Mesendoderm (in vitro differentiated cells): ENCODE results near the gene TRIM6.

Experiments
- DNase-seq: peaks from one replicate; pipeline ENCODE4 v3.0.0; 2013
- H2AK5ac ChIP-seq: 2 replicates; pipeline ENCODE4 v1.6.1; 2013; ENCODE audit warnings: low read length, inconsistent platforms
- H2BK120ac ChIP-seq: 2 replicates; pipeline ENCODE4 v1.6.1; 2013; ENCODE audit warnings: low read depth, mild to moderate bottlenecking, low read length, moderate library complexity, mixed read lengths
- H2BK15ac ChIP-seq: replicated peaks from 2 replicates; pipeline ENCODE4 v1.6.1; 2013; ENCODE audit warnings: low read depth, mild to moderate bottlenecking, moderate library complexity
- H2BK5ac ChIP-seq: 2 replicates; pipeline ENCODE4 v1.6.1; 2013; ENCODE audit warnings: low read length, inconsistent platforms
- H3K18ac ChIP-seq: 2 replicates; pipeline ENCODE4 v1.6.1; 2013; ENCODE audit warnings: mild to moderate bottlenecking, low read length, mixed read lengths
- H3K23ac ChIP-seq: one replicate; pipeline ENCODE4 v1.6.1; 2013; ENCODE audit warnings: low read length
- H3K27ac ChIP-seq: 2 replicates; pipeline ENCODE4 v1.5.1; 2013; ENCODE audit warnings: low read depth, mild to moderate bottlenecking, inconsistent platforms, low read length, moderate library complexity
- H3K27me3 ChIP-seq: 2 replicates; pipeline ENCODE4 v1.6.1; 2013; ENCODE audit warnings: low read length, control low read depth, mild to moderate bottlenecking, inconsistent platforms; ENCODE audit not compliant: insufficient read depth, poor library complexity
- H3K36me3 ChIP-seq: 2 replicates; pipeline ENCODE4 v1.6.1; 2013; ENCODE audit warnings: low read length, inconsistent platforms; ENCODE audit not compliant: control insufficient read depth, insufficient read depth
- H3K4ac ChIP-seq: one replicate; pipeline ENCODE4 v1.6.1; 2013; ENCODE audit warnings: low read depth, mild to moderate bottlenecking, low read length, moderate library complexity
- H3K4me1 ChIP-seq: 2 replicates; pipeline ENCODE4 v1.6.1; 2013; ENCODE audit warnings: low read depth, low read length, inconsistent platforms; ENCODE audit not compliant: control insufficient read depth
- H3K4me2 ChIP-seq: 2 replicates; pipeline ENCODE4 v1.6.1; 2013; ENCODE audit warnings: low read length
- H3K4me3 ChIP-seq: 2 replicates; pipeline ENCODE4 v1.5.1; 2013; ENCODE audit warnings: mild to moderate bottlenecking, low read length
- H3K56ac ChIP-seq: one replicate; pipeline ENCODE4 v1.6.1; 2013; ENCODE audit warnings: low read length
- H3K79me1 ChIP-seq: 2 replicates; pipeline ENCODE4 v1.6.1; 2013; ENCODE audit warnings: low read length, inconsistent platforms
- H3K79me2 ChIP-seq: 2 replicates; pipeline ENCODE4 v1.6.1; 2013; ENCODE audit warnings: mild to moderate bottlenecking, low read length; ENCODE audit not compliant: control insufficient read depth, insufficient read depth
- H3K9ac ChIP-seq: 2 replicates; pipeline ENCODE4 v1.6.1; 2013; ENCODE audit warnings: low read length, inconsistent platforms
- H4K5ac ChIP-seq: one replicate; pipeline ENCODE4 v1.6.1; 2013; ENCODE audit warnings: low read length
- H4K8ac ChIP-seq: one replicate; pipeline ENCODE4 v1.6.1; 2013; ENCODE audit warnings: low read depth, mild to moderate bottlenecking, control low read depth, low read length, moderate library complexity
- WGBS: extraction: QIAGEN DNeasy Blood & Tissue Kit; methylation state at CpG from one replicate; pipeline ENCODE4 v1.1.7; 2013; ENCODE audit warnings: low lambda C conversion rate, missing lambda C conversion rate; ENCODE audit not compliant: insufficient coverage; ENCODE audit errors: extremely low coverage; 5-methylcytosine and 5-hydroxymethylcytosine counted together

TRIM6 gene

DNA sequence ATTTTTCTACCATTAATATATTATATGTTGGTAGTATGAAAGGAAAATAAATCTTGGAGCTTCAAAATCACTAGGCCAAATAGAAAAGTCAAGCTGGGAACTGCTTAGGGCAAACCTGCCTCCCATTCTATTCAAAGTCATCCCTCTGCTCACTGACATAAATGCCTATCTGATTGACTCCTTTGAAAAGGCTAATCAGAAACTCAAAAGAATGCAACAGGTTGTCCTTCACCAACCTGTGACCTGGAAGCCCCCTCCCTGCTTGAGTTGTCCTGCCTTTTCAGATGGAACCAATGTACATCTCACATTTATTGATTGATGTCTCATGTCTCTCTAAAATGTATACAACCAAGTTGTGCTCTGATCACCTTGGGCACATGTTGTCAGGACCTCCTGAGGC lies 25.1 kb downstream of the TRIM6 start:
- no peaks in the 10 kb centered on the region for H3K36me3 ChIP-seq
- H3K79me2 ChIP-seq: no peaks in the 10 kb centered on the region
- H4K5ac ChIP-seq: no peak overlapping the region
- H3K23ac ChIP-seq: no peak overlapping the region
- H2AK5ac ChIP-seq: no peak overlapping the region
- H2BK5ac ChIP-seq: no peak overlapping the region
- no peaks in the 10 kb centered on the region for H3K27me3 ChIP-seq
- H3K9ac ChIP-seq: no peak overlapping the region
- H3K4ac ChIP-seq: no peak overlapping the region
- no peaks in the 10 kb centered on the region for H3K4me1 ChIP-seq
- H3K4me3 ChIP-seq: no peak overlapping the region
- no peak overlapping the region for H2BK120ac ChIP-seq
- DNase-seq: peak; percentile 49
- H4K8ac ChIP-seq: no peak overlapping the region
- H3K4me2 ChIP-seq: no peak overlapping the region
- no peak overlapping the region for H3K27ac ChIP-seq
- no peak overlapping the region for H3K56ac ChIP-seq
- H2BK15ac ChIP-seq: no peak overlapping the region
- no peaks in the 10 kb centered on the region for H3K79me1 ChIP-seq
- H3K18ac ChIP-seq: no peak overlapping the region

DNA sequence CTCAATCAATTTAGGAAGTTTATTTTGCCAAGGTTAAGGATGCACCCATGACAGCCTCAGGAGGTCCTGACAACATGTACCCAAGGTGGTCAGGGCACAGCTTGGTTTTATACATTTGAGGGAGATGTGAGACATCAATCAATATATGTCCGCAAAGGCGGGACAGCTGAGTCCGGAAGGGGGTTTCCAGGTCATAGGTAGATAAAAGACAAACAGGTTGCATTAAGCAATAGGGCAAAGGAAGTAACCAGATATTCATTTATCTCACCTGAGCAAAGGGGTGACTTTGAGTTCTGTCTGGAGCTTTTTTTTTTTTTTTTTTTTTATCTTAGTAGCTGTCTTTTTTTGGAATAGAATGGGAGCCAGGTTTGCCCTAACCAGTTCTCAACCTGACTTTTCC lies 26.4 kb downstream of the TRIM6 start:
- H3K4me1 ChIP-seq: no peaks in the 10 kb centered on the region
- H3K36me3 ChIP-seq: no peaks in the 10 kb centered on the region
- no peak overlapping the region for H2AK5ac ChIP-seq
- H3K79me2 ChIP-seq: no peaks in the 10 kb centered on the region
- H2BK120ac ChIP-seq: no peak overlapping the region
- no peak overlapping the region for H3K4me2 ChIP-seq
- H3K27ac ChIP-seq: no peak overlapping the region
- H4K8ac ChIP-seq: no peak overlapping the region
- no peak overlapping the region for H2BK15ac ChIP-seq
- H3K56ac ChIP-seq: no peak overlapping the region
- H4K5ac ChIP-seq: no peak overlapping the region
- H3K23ac ChIP-seq: no peak overlapping the region
- H3K27me3 ChIP-seq: no peaks in the 10 kb centered on the region
- H3K4me3 ChIP-seq: no peak overlapping the region
- H3K4ac ChIP-seq: no peak overlapping the region
- no peak for DNase-seq
- H3K9ac ChIP-seq: no peak overlapping the region
- no peak overlapping the region for H2BK5ac ChIP-seq
- no CpG with 5 or more reads among the region's 3 CpGs for WGBS
- no peaks in the 10 kb centered on the region for H3K79me1 ChIP-seq
- H3K18ac ChIP-seq: no peak overlapping the region

DNA sequence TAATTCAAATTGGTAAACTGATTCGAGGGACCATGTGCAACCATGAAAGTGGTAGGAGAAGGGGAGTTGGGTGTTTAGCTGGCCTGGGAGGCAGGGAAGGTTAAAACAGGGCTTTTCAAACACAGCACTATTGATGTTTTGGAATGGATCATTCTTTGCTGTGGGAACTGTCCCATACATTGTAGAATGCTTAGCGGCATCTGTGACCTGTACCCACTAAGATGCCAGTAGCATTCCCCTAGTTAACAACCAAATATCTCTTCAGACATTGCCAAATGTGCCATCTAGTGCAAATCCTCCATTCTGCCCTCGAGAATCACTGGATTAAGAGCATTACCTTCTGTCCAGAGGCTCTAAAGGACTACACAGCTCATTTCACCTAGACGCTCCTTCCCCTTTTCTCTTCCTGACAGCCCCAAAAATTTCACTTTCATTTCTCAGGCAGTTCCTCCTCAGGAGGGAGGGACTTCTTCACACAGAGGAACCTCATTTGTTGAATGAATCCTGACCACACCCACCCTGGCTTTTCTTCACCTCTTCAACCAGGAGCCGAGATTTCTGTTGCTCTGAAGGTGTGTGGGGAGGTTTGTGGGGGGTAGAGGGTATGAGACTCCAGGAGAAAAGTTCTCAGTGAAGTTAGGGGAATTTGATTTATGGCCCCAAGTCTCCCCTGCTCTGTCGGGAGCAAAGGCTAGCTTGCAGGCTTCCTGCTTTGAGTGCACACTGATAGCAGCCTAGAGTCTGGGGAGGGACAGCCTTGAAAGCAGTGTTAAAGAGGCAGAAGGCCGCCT lies 28.2 kb downstream of the TRIM6 start, which contains the start of gene TRIM34:
Gene TRIM34 (plus strand): TSS at position 513 of the 791 bp plus-strand sequence. CDS start 7,331 bp downstream, outside the sequence.
- H3K27me3 ChIP-seq: no peaks in the 10 kb centered on the region
- no peak within 1 kb of the TSS for H2BK120ac ChIP-seq
- WGBS: no CpG with 5 or more reads among the region's 7 CpGs
- H3K9ac ChIP-seq: peak within 1 kb of the TSS; percentile 25
- H3K79me2 ChIP-seq: no peaks in the 10 kb centered on the region
- H3K4me3 ChIP-seq: no peak within 1 kb of the TSS
- H3K4ac ChIP-seq: no peak within 1 kb of the TSS
- no peak within 1 kb of the TSS for H2BK5ac ChIP-seq
- H4K8ac ChIP-seq: no peak within 1 kb of the TSS
- H3K36me3 ChIP-seq: no peaks in the 10 kb centered on the region
- H3K18ac ChIP-seq: no peak within 1 kb of the TSS
- H3K27ac ChIP-seq: no peak within 1 kb of the TSS
- H3K4me2 ChIP-seq: peak within 1 kb of the TSS; percentile 17
- no peak within 1 kb of the TSS for H3K23ac ChIP-seq
- H2BK15ac ChIP-seq: no peak within 1 kb of the TSS
- H3K79me1 ChIP-seq: no peaks in the 10 kb centered on the region
- H3K4me1 ChIP-seq: no peaks in the 10 kb centered on the region
- peak; percentile 51 for DNase-seq
- peak within 1 kb of the TSS; percentile 56 for H3K56ac ChIP-seq
- no peak within 1 kb of the TSS for H2AK5ac ChIP-seq
- peak within 1 kb of the TSS; percentile 16 for H4K5ac ChIP-seq

DNA sequence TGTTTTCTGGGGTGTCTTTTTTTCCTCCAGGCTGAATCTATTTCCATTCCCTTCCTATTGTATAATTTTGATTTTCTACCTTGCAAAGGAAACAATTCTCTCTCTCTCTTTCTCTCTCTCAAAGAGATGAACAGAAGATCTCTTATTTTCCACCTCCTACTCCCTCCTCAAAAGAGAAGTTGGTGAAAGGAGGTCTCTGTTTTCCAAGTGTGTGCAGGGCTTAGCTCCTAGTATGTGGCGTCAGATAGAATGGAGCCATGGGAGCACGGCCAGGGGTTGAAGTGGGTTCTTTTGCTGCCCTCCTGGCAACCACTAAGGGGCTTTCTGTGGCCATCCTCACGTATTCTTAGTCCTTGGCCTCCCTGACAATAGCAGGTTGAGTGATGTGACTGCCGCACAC lies 28.8 kb downstream of the TRIM6 start:
- no peak overlapping the region for H3K9ac ChIP-seq
- no peak overlapping the region for H4K8ac ChIP-seq
- no peaks in the 10 kb centered on the region for H3K4me1 ChIP-seq
- no peak overlapping the region for H3K56ac ChIP-seq
- no CpG with 5 or more reads among the region's 4 CpGs for WGBS
- no peak overlapping the region for H3K4ac ChIP-seq
- H4K5ac ChIP-seq: no peak overlapping the region
- no peaks in the 10 kb centered on the region for H3K79me1 ChIP-seq
- no peak for DNase-seq
- no peak overlapping the region for H2AK5ac ChIP-seq
- no peaks in the 10 kb centered on the region for H3K79me2 ChIP-seq
- H2BK5ac ChIP-seq: no peak overlapping the region
- H3K4me2 ChIP-seq: no peak overlapping the region
- H3K18ac ChIP-seq: no peak overlapping the region
- no peak overlapping the region for H3K23ac ChIP-seq
- H3K4me3 ChIP-seq: no peak overlapping the region
- no peak overlapping the region for H2BK15ac ChIP-seq
- no peaks in the 10 kb centered on the region for H3K27me3 ChIP-seq
- H3K36me3 ChIP-seq: no peaks in the 10 kb centered on the region
- H3K27ac ChIP-seq: no peak overlapping the region
- H2BK120ac ChIP-seq: no peak overlapping the region

DNA sequence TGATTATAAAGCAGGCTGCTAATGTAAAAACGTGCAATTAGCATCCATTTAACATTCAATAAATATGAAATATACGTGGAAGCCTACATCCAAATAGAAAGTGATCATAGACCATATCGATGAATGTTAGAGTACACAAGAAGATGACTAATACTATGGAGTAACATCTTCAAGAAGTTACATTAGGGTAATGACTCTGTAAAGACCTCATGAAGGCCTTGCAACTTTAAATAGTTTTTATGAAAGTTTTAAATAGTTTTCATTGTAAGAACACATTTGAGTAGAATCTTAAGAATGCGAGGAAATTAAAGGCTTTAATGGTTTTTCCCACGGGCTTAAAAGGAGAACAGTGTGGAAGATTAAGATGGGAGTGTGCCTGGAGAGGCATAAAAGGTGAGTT lies 29.8 kb downstream of the TRIM6 start:
- Histone ChIP-seq H3K27ac (no peak overlapping the region), H3K4ac (no peak overlapping the region), H3K27me3 (no peaks in the 10 kb centered on the region), H3K36me3 (no peaks in the 10 kb centered on the region), H4K8ac (no peak overlapping the region), H3K18ac (no peak overlapping the region), H4K5ac (no peak overlapping the region), H2BK120ac (no peak overlapping the region), H3K79me1 (no peaks in the 10 kb centered on the region), H2BK5ac (no peak overlapping the region), H3K4me2 (no peak overlapping the region), H2BK15ac (no peak overlapping the region), H2AK5ac (no peak overlapping the region), H3K56ac (no peak overlapping the region), H3K4me1 (no peaks in the 10 kb centered on the region), H3K9ac (no peak overlapping the region), H3K79me2 (no peaks in the 10 kb centered on the region), H3K23ac (no peak overlapping the region), H3K4me3 (no peak overlapping the region)
- DNase-seq: no peak
- WGBS: no CpG with 5 or more reads among the region's 5 CpGs

DNA sequence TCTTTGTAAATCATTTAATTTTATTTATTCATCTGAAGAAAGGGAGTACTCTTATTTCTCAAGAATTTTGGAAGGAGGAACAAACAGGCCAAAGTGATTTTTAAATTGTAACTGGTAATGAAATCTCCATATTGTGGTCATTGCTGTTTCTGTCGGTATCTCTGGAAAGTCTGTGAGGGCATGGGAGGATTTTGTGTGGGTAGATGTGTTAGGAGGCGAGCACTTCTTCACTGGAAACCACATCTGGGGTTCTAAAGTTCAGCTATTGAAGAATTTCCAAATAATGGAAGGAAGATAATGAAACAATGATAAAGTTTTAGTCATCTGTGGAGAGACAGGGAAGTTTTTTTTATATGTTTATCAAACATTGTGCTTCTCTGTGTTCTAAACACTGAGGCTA lies 35.0 kb downstream of the TRIM6 start:
- DNase-seq: no peak
- H3K27me3 ChIP-seq: no peaks in the 10 kb centered on the region
- no peak overlapping the region for H3K27ac ChIP-seq
- no peak overlapping the region for H3K4ac ChIP-seq
- H3K4me2 ChIP-seq: no peak overlapping the region
- H4K8ac ChIP-seq: no peak overlapping the region
- H3K56ac ChIP-seq: no peak overlapping the region
- no peaks in the 10 kb centered on the region for H3K4me1 ChIP-seq
- H4K5ac ChIP-seq: no peak overlapping the region
- H3K4me3 ChIP-seq: no peak overlapping the region
- no peaks in the 10 kb centered on the region for H3K36me3 ChIP-seq
- no peak overlapping the region for H3K18ac ChIP-seq
- no peak overlapping the region for H2BK15ac ChIP-seq
- no CpG with 5 or more reads among the region's 2 CpGs for WGBS
- no peaks in the 10 kb centered on the region for H3K79me1 ChIP-seq
- H3K79me2 ChIP-seq: no peaks in the 10 kb centered on the region
- H2BK120ac ChIP-seq: no peak overlapping the region
- no peak overlapping the region for H2BK5ac ChIP-seq
- H3K23ac ChIP-seq: no peak overlapping the region
- no peak overlapping the region for H2AK5ac ChIP-seq
- no peak overlapping the region for H3K9ac ChIP-seq
